PC-3 (cell line): ENCODE measurements around the gene SNTG2. TPM values are rescaled to one million over a fixed set of nuclear protein-coding genes. Genes with fewer than 3 reads are reported as not detected.
A peak's percentile ranks its signal among the peaks of the same experiment; 100 is the strongest.

Experiments
- ATAC-seq: fragments of 200-7000 bp; cut with Tn5 transposase; 2 replicates; pipeline ENCODE4 v1.9.1; 2020; ENCODE audit warnings: mild to moderate bottlenecking, moderate library complexity
- BruUV-seq: library from RNA; stranded (reverse); fragments of 400-500 nt; replicated peaks from 2 replicates; lab custom pipeline; 2021; lab: Mats Ljungman, UMichigan
- CTCF ChIA-PET: fragments of 300-600 bp; sonication (Branson Sonifier 250); formaldehyde crosslinking; loops from one replicate; lab custom pipeline; 2022; ENCODE audit warnings: antibody characterized with exemption; lab: Charles Lee
- POLR2A ChIA-PET: fragments of 300-600 bp; sonication (Branson Sonifier 250); formaldehyde crosslinking; loops from one replicate; lab custom pipeline; 2022; ENCODE audit warnings: antibody characterized with exemption; ENCODE audit not compliant: unreplicated experiment; lab: Charles Lee
- DNase-seq: peaks from one replicate; pipeline ENCODE4 v3.0.0-alpha.2; 2015
- H2AFZ ChIP-seq: fragments of 300-600 bp; sonication (generic); 2 replicates; pipeline ENCODE4 v1.6.0; 2016; ENCODE audit warnings: antibody characterized with exemption, low read length
- H3F3A ChIP-seq: fragments of 300-600 bp; sonication (generic); one replicate; pipeline ENCODE4 v1.6.0; 2017; ENCODE audit warnings: antibody characterized with exemption, low read length, control low read depth, mild to moderate bottlenecking; ENCODE audit not compliant: unreplicated experiment
- H3K27ac ChIP-seq: fragments of 300-600 bp; sonication (generic); 2 replicates; pipeline ENCODE4 v1.5.1; 2016; ENCODE audit warnings: mild to moderate bottlenecking, low read length
- H3K27me3 ChIP-seq: fragments of 300-600 bp; sonication (generic); 2 replicates; pipeline ENCODE4 v1.6.1; 2016; ENCODE audit warnings: low read length, mixed read lengths
- H3K36me3 ChIP-seq: fragments of 300-600 bp; sonication (generic); 2 replicates; pipeline ENCODE4 v1.6.1; 2016; ENCODE audit warnings: low read depth, mixed run types, low read length, mixed read lengths
- H3K4me1 ChIP-seq: fragments of 300-600 bp; sonication (generic); 2 replicates; pipeline ENCODE4 v1.5.1; 2016; ENCODE audit warnings: low read length; ENCODE audit not compliant: insufficient read depth
- H3K4me2 ChIP-seq: fragments of 300-600 bp; sonication (generic); 2 replicates; pipeline ENCODE4 v1.6.0; 2016; ENCODE audit warnings: low read length
- H3K4me3 ChIP-seq: fragments of 300-600 bp; sonication (generic); 2 replicates; pipeline ENCODE4 v1.5.1; 2016; ENCODE audit warnings: mild to moderate bottlenecking, low read length, mixed read lengths
- H3K79me2 ChIP-seq: fragments of 300-600 bp; sonication (generic); 2 replicates; pipeline ENCODE4 v1.6.1; 2017; ENCODE audit warnings: low read length, mixed read lengths
- H3K9ac ChIP-seq: fragments of 300-600 bp; sonication (generic); 2 replicates; pipeline ENCODE4 v1.6.0; 2016; ENCODE audit warnings: mild to moderate bottlenecking, low read length
- H3K9me2 ChIP-seq: fragments of 300-600 bp; sonication (generic); replicated peaks from 2 replicates; pipeline ENCODE4 v1.6.1; 2016; ENCODE audit warnings: mixed run types, low read length, mixed read lengths
- H3K9me3 ChIP-seq: fragments of 300-600 bp; sonication (generic); 2 replicates; pipeline ENCODE4 v1.6.1; 2016; ENCODE audit warnings: low read length, mixed read lengths
- H4K20me1 ChIP-seq: fragments of 300-600 bp; sonication (generic); 2 replicates; pipeline ENCODE4 v1.6.1; 2016; ENCODE audit warnings: low read length, mixed read lengths
- EZH2 ChIP-seq: fragments of 300-600 bp; sonication (generic); IDR thresholded peaks from one replicate; pipeline ENCODE4 v1.6.1; 2017; ENCODE audit warnings: antibody characterized with exemption, mild to moderate bottlenecking, low read length; ENCODE audit not compliant: unreplicated experiment
- EZH2phosphoT487 ChIP-seq: fragments of 300-600 bp; sonication (generic); IDR thresholded peaks from 2 replicates; pipeline ENCODE4 v1.6.1; 2018; ENCODE audit warnings: mild to moderate bottlenecking, antibody characterized with exemption, low read length, borderline replicate concordance
- intact Hi-C: fragments of 100-400 bp; cut with micrococcal nuclease; formaldehyde crosslinking; loops from 2 replicates; pipeline ENCODE4 v1.9.0; 2023
- total RNA-seq: library from RNA; depleted of rRNA; stranded (reverse); fragments of >200 nt; gene quantifications from 2 replicates; pipeline ENCODE4 v1.2.3, GENCODE V29; 2014
- TF ChIP-seq, protein P1 (sequence below): fragments of 300-600 bp; sonication (generic); conservative IDR thresholded peaks from 2 replicates; pipeline ENCODE4 v1.5.1; 2017; ENCODE audit warnings: antibody characterized with exemption, low read depth, mild to moderate bottlenecking, low read length

Gene SNTG2
- total RNA-seq, 1 experiment from 2014 or later = not detected

DNA sequence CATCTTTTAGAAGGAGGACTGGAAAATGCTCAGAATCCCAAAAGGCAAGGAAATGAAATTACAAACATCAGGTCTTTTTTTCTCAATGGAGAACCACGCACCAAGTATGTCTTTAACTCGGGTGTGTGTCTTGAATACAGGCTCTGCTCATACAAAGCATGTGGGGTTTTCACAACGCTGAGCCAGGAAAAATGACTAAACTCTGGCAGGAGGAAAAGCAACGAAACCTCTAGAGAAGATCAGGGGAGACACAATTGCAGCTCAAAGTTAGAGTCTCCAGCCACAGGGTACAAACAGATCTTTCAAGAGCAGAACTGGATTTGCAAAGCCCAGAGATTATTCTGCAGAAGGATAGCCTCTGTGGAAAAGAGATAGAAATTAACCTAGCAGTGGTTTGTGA is 419.8 kb downstream of the SNTG2 start:
- ChIA-PET POLR2A (no interaction called here), CTCF (no interaction called here)
- Histone ChIP-seq H3K79me2 (no peaks in the 10 kb centered on the region), H3K4me1 (no peaks in the 10 kb centered on the region), H4K20me1 (no peaks in the 10 kb centered on the region), H3K27me3 (peaks cover 96% of the 10 kb centered on the region), H3K4me2 (0 out of 2 replicates have a peak overlapping the region, but pooled peaks have one; percentile 21), H3K9ac (no peak overlapping the region), H3K4me3 (no peak overlapping the region; the same call in 1 of the 2 replicates), H2AFZ (no peak overlapping the region), H3K9me3 (no peaks in the 10 kb centered on the region), H3F3A (no peaks in the 10 kb centered on the region), H3K9me2 (no peaks in the 10 kb centered on the region), H3K36me3 (no peaks in the 10 kb centered on the region), H3K27ac (no peak overlapping the region)
- DNase-seq = no peak
- no TSS peak for BruUV-seq
- intact Hi-C loops = no loop called here
- no peak for ATAC-seq
- TF ChIP-seq, protein P1, sequence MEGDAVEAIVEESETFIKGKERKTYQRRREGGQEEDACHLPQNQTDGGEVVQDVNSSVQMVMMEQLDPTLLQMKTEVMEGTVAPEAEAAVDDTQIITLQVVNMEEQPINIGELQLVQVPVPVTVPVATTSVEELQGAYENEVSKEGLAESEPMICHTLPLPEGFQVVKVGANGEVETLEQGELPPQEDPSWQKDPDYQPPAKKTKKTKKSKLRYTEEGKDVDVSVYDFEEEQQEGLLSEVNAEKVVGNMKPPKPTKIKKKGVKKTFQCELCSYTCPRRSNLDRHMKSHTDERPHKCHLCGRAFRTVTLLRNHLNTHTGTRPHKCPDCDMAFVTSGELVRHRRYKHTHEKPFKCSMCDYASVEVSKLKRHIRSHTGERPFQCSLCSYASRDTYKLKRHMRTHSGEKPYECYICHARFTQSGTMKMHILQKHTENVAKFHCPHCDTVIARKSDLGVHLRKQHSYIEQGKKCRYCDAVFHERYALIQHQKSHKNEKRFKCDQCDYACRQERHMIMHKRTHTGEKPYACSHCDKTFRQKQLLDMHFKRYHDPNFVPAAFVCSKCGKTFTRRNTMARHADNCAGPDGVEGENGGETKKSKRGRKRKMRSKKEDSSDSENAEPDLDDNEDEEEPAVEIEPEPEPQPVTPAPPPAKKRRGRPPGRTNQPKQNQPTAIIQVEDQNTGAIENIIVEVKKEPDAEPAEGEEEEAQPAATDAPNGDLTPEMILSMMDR = no peak
- no peak for TF ChIP-seq EZH2
- no peak for TF ChIP-seq EZH2phosphoT487

DNA sequence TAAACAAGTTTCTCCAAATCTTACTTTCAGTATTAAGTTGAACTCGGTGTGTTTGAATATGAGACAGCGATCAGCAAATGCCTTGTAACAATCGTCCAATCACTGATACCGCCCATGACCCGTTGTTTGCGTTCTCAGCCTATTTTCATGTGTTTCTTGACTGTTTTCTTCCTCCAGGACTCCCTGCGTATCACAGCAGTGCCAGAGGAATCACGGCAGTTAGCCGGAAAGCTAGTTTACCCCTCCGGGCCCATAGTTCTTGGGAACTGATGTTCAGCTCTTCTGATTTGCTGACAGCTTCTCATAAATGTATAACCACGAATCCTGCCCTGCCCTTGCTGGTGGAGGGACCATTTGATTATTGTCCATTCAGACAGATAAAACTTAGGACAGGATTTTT is 420.4 kb downstream of the SNTG2 start:
- H3K27me3 ChIP-seq = peaks cover 96% of the 10 kb centered on the region
- CTCF ChIA-PET = no interaction called here

DNA sequence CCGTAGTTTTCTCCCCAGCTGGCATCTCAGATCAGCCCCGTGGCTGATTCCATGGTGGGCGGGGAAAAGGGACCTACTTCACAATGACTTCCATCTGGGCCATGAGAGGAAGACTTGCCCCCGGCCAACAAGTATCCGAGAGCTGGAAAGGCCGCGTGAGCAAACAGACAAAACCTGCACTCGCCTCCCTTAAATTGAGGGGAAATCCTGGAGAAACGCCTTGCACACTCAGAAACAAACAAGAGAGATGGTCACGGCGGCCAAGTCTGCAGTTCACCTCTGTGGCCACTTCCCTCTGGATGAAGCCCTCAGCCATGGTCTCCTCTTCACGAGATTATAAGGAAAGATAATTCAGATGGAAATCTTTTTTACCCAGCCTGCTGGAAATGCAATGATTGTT is 423.2 kb downstream of the SNTG2 start:
- Histone ChIP-seq H3K27ac (no peak overlapping the region), H3K4me3 (no peak overlapping the region), H2AFZ (no peak overlapping the region), H3F3A (no peaks in the 10 kb centered on the region), H3K27me3 (peaks cover 97% of the 10 kb centered on the region), H3K36me3 (no peaks in the 10 kb centered on the region), H3K9me3 (no peaks in the 10 kb centered on the region), H3K79me2 (no peaks in the 10 kb centered on the region), H3K4me1 (no peaks in the 10 kb centered on the region), H4K20me1 (no peaks in the 10 kb centered on the region), H3K9me2 (no peaks in the 10 kb centered on the region), H3K9ac (no peak overlapping the region), H3K4me2 (no peak overlapping the region)
- intact Hi-C loops = no loop called here
- ChIA-PET POLR2A (no interaction called here), CTCF (no interaction called here)
- ATAC-seq (no peak), DNase-seq (no peak)
- no peak for TF ChIP-seq EZH2phosphoT487
- no peak for TF ChIP-seq EZH2
- TF ChIP-seq, protein P1 = no peak
- BruUV-seq = no TSS peak

More for the DNA sequence above, 420.4 kb downstream of the SNTG2 start:
- DNase-seq = no peak
- Histone ChIP-seq H3K4me1 (no peaks in the 10 kb centered on the region), H3K9ac (no peak overlapping the region), H3K9me3 (no peaks in the 10 kb centered on the region), H3K36me3 (no peaks in the 10 kb centered on the region), H4K20me1 (no peaks in the 10 kb centered on the region), H3K4me3 (no peak overlapping the region; the same call in 1 of the 2 replicates), H2AFZ (no peak overlapping the region), H3F3A (no peaks in the 10 kb centered on the region), H3K9me2 (no peaks in the 10 kb centered on the region), H3K79me2 (no peaks in the 10 kb centered on the region), H3K27ac (no peak overlapping the region), H3K4me2 (peak overlapping the region; percentile 21)
- BruUV-seq = no TSS peak
- ATAC-seq = no peak
- TF ChIP-seq, protein P1 = no peak
- no peak for TF ChIP-seq EZH2
- TF ChIP-seq EZH2phosphoT487 = no peak
- intact Hi-C loops = no loop called here
- POLR2A ChIA-PET = no interaction called here
